ENCODE results near the gene CCDC83.

Gene CCDC83

GRCh38 chr11:85930879-85931366 lies 75.7 kb downstream of the CCDC83 start:
- H3K4me3 ChIP-seq (ENCODE audit: low read depth, low read length), result no peak overlapping the region
- no peak for TF ChIP-seq CTCF (IDR thresholded peaks at IDR 0.05; ENCODE audit: low read depth, low read length)

GRCh38 chr11:85934596-85935169 lies 79.5 kb downstream of the CCDC83 start:
- no peak overlapping the region for H3K4me3 ChIP-seq (ENCODE audit: low read depth, low read length)
- TF ChIP-seq CTCF (IDR thresholded peaks at IDR 0.05; ENCODE audit: low read depth, low read length), result no peak

GRCh38 chr11:85935751-85936150 lies 80.6 kb downstream of the CCDC83 start:
- no peak overlapping the region for H3K4me3 ChIP-seq (ENCODE audit: low read depth, low read length)
- no peak for TF ChIP-seq CTCF (IDR thresholded peaks at IDR 0.05; ENCODE audit: low read depth, low read length)

GRCh38 chr11:85937835-85938234 lies 82.7 kb downstream of the CCDC83 start:
- H3K4me3 ChIP-seq (ENCODE audit: low read depth, low read length), result no peak overlapping the region
- TF ChIP-seq CTCF (IDR thresholded peaks at IDR 0.05; ENCODE audit: low read depth, low read length), result no peak

- no peak for TF ChIP-seq CTCF (IDR thresholded peaks at IDR 0.05; ENCODE audit: low read depth, low read length)
Observed at GRCh38 chr11:85939099-85940015, 84.2 kb downstream of the CCDC83 start.

GRCh38 chr11:85941380-85941973 lies 86.3 kb downstream of the CCDC83 start:
- H3K4me3 ChIP-seq (ENCODE audit: low read depth, low read length), result no peak overlapping the region

More at GRCh38 chr11:85939099-85940015, 84.2 kb downstream of the CCDC83 start:
- H3K4me3 ChIP-seq (ENCODE audit: low read depth, low read length), result no peak overlapping the region

More at GRCh38 chr11:85941380-85941973, 86.3 kb downstream of the CCDC83 start:
- peak; percentile 58 for TF ChIP-seq CTCF (IDR thresholded peaks at IDR 0.05; ENCODE audit: low read depth, low read length)

Measured in WI38 (cell line).